ENCODE measurements around the gene CRIM1.

Gene CRIM1

DNA sequence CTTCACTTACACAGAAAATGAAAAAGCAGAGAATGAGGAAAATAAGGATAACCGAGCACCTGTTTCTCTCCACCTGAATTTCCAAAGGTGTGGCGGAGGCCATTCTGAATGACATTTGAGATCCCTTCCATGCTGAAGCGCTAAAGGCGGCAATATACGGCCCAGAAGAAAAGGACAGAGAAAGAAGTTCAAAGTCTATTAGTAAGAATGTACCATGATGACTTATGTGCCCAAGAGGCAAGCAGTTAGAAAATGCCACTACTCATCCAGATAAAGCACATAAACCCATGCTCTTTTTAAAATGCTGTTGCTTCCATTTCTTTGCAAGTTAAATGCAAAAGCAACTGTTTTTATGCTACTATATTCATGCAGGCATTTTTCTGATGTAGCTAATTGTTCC is 205.1 kb downstream of the CRIM1 start:
- Histone ChIP-seq H3K36me3 (ENCODE audit: control insufficient read depth in 5 of 5, insufficient read depth in 5 of 5, low read length in 5 of 5) (peaks cover 8 to 12% (median 8%) of the 10 kb centered on the region in 5 donors), H3K4me3 (ENCODE audit: low read depth in 1 of 5, low read length in 5 of 5) (no peak overlapping the region), H3K9me3 (ENCODE audit: control insufficient read depth in 5 of 5, low read length in 5 of 5) (no peaks in the 10 kb centered on the region), H3K27me3 (ENCODE audit: control insufficient read depth in 5 of 5, insufficient read depth in 4 of 5, low read length in 5 of 5) (no peaks in the 10 kb centered on the region), H3K9ac (ENCODE audit: low read length in 5 of 5) (no peak overlapping the region), H3K27ac (ENCODE audit: low read depth, low read length) (peak overlapping the region; percentile 70), H3K4me1 (ENCODE audit: control insufficient read depth in 5 of 5, insufficient read depth in 5 of 5, low read length in 5 of 5) (peaks cover 4 to 38% (median 32%) of the 10 kb centered on the region in 5 donors)

DNA sequence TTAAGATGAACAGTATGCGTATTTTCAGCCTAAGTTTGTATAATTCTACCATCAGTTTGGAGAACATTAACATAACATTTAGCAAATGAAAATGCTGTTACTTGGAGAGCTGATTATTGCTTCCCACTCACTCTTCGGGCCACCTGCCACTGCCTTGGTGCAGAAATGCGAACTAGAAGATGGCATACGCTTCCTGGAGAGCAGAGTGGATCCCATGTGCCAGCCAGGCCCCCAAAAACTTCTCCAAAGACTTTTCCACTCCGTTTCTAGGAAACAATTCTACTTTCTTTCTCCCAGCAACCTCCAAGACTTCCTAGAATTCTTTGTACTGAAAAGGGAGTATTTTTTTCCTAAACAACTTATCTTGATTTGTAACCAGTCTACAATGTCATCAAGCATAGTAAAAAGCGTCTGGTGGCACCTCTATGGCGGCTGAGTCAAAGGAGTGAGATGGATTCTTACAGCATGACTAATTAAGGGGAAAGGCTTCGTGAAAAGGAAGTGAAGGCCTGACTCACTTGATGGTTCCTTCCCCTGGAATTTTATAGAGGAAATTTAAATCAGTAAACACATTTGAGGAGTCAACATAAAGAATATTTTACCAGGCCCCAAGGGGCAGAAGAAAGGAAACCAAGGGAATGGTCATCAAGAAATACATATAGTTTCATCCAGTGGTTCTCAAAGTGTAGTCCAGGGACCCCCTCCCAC is 205.8 kb downstream of the CRIM1 start:
- Histone ChIP-seq H3K4me3 (ENCODE audit: low read depth in 1 of 5, low read length in 5 of 5) (no peak overlapping the region), H3K27ac (ENCODE audit: low read depth, low read length) (peak overlapping the region; percentile 70), H3K9ac (ENCODE audit: low read length in 5 of 5) (peak overlapping the region in 2 of 5 donors; percentile 27 to 47), H3K9me3 (ENCODE audit: control insufficient read depth in 5 of 5, low read length in 5 of 5) (no peaks in the 10 kb centered on the region), H3K27me3 (ENCODE audit: control insufficient read depth in 5 of 5, insufficient read depth in 4 of 5, low read length in 5 of 5) (no peaks in the 10 kb centered on the region), H3K4me1 (ENCODE audit: control insufficient read depth in 5 of 5, insufficient read depth in 5 of 5, low read length in 5 of 5) (peaks cover 4 to 38% (median 32%) of the 10 kb centered on the region in 5 donors), H3K36me3 (ENCODE audit: control insufficient read depth in 5 of 5, insufficient read depth in 5 of 5, low read length in 5 of 5) (peaks cover 6 to 16% (median 10%) of the 10 kb centered on the region in 5 donors)

DNA sequence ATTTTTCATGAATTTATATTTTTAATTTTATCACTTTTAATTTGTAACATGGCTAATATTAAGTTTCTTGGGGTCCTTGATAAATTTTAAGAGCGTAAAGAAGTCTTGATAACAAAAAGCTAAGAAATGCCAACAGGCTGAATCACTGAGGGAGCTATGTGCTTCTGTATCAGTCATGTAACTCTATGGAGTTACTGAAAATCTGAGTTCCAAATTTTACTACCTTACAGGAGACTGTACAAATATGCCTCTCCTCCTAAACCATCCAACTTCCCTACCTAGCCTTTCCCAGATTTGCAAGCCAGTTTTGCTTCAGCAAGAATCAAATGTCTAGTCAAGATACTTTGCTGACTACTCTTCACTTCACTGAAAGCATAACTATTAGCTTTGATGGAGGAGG is 206.7 kb downstream of the CRIM1 start:
- H3K36me3 ChIP-seq (ENCODE audit: control insufficient read depth in 5 of 5, insufficient read depth in 5 of 5, low read length in 5 of 5) = peaks cover 10 to 24% (median 13%) of the 10 kb centered on the region in 5 donors
- H3K9ac ChIP-seq (ENCODE audit: low read length in 5 of 5) = no peak overlapping the region
- H3K27ac ChIP-seq (ENCODE audit: low read depth, low read length) = peak overlapping the region; percentile 70

DNA sequence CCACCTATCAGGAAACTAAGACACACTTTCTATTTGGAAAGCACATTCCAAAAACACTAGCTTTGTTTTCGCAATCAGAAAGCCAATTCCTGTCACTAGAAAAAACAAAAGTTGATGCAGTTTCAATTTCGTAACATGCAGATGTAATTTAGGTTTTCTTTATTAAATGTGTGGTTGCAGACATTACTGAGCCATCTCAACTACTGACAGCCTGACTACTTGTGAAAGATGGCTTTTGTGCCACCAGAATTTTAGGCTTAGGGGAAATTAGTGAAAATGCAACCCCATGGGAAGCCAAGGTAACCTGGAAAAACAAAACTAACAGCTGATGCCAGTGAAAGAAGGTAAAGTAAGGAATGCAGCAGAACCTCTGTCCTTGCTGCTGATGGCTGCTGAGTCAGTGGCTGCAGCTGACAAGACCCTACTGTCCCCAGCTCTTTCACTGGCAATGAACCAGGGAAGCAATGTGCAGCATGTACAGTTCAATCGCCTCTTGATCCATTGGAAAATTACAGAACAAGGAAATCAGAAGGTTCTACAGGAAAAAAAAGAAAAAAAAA is 207.5 kb downstream of the CRIM1 start:
- H3K27me3 ChIP-seq (ENCODE audit: control insufficient read depth in 5 of 5, insufficient read depth in 4 of 5, low read length in 5 of 5) = no peaks in the 10 kb centered on the region
- H3K9me3 ChIP-seq (ENCODE audit: control insufficient read depth in 5 of 5, low read length in 5 of 5) = no peaks in the 10 kb centered on the region
- H3K36me3 ChIP-seq (ENCODE audit: control insufficient read depth in 5 of 5, insufficient read depth in 5 of 5, low read length in 5 of 5) = peaks cover 10 to 24% (median 13%) of the 10 kb centered on the region in 5 donors
- H3K9ac ChIP-seq (ENCODE audit: low read length in 5 of 5) = no peak overlapping the region
- H3K4me3 ChIP-seq (ENCODE audit: low read depth in 1 of 5, low read length in 5 of 5) = peak overlapping the region in 1 of 5 donors; percentile 25
- H3K27ac ChIP-seq (ENCODE audit: low read depth, low read length) = peak overlapping the region; percentile 70
- H3K4me1 ChIP-seq (ENCODE audit: control insufficient read depth in 5 of 5, insufficient read depth in 5 of 5, low read length in 5 of 5) = peaks cover 4 to 38% (median 32%) of the 10 kb centered on the region in 5 donors

More for the DNA sequence above, 206.7 kb downstream of the CRIM1 start:
- Histone ChIP-seq H3K27me3 (ENCODE audit: control insufficient read depth in 5 of 5, insufficient read depth in 4 of 5, low read length in 5 of 5) (no peaks in the 10 kb centered on the region), H3K4me3 (ENCODE audit: low read depth in 1 of 5, low read length in 5 of 5) (no peak overlapping the region), H3K4me1 (ENCODE audit: control insufficient read depth in 5 of 5, insufficient read depth in 5 of 5, low read length in 5 of 5) (peaks cover 4 to 38% (median 32%) of the 10 kb centered on the region in 5 donors), H3K9me3 (ENCODE audit: control insufficient read depth in 5 of 5, low read length in 5 of 5) (no peaks in the 10 kb centered on the region)

DNA sequence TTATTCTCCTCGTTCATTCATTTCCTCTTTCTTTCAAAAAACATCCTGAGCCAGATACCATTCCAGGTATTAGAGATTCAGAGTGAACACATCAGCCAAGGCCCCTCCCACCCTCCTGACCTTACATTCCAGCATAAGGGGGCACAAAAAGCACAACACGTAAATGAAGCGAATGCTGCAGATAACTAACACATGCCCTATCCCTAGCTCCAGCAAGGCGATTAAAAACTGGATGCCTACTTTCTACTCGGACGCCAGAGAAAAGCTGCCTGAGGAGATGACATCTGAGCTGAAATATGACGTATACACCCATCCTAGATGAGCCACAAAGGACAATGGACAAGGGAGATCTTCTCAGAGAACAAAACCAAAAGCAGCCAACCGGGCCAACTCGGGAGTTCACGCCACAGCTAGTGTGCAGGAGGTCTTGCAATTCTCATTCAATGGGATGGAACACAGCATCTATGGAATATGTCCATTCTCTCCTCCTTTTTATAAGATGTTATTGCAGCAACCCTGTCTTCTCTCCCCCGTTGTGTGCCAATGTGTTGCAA is 208.9 kb downstream of the CRIM1 start:
- no peak overlapping the region for H3K9ac ChIP-seq (ENCODE audit: low read length in 5 of 5)
- H3K4me3 ChIP-seq (ENCODE audit: low read depth in 1 of 5, low read length in 5 of 5) = no peak overlapping the region
- no peak overlapping the region for H3K27ac ChIP-seq (ENCODE audit: low read depth, low read length)
- peaks cover 8 to 22% (median 11%) of the 10 kb centered on the region in 5 donors for H3K36me3 ChIP-seq (ENCODE audit: control insufficient read depth in 5 of 5, insufficient read depth in 5 of 5, low read length in 5 of 5)
- peaks cover 4 to 43% (median 32%) of the 10 kb centered on the region in 5 donors for H3K4me1 ChIP-seq (ENCODE audit: control insufficient read depth in 5 of 5, insufficient read depth in 5 of 5, low read length in 5 of 5)
- no peaks in the 10 kb centered on the region for H3K9me3 ChIP-seq (ENCODE audit: control insufficient read depth in 5 of 5, low read length in 5 of 5)
- no peaks in the 10 kb centered on the region for H3K27me3 ChIP-seq (ENCODE audit: control insufficient read depth in 5 of 5, insufficient read depth in 4 of 5, low read length in 5 of 5)

DNA sequence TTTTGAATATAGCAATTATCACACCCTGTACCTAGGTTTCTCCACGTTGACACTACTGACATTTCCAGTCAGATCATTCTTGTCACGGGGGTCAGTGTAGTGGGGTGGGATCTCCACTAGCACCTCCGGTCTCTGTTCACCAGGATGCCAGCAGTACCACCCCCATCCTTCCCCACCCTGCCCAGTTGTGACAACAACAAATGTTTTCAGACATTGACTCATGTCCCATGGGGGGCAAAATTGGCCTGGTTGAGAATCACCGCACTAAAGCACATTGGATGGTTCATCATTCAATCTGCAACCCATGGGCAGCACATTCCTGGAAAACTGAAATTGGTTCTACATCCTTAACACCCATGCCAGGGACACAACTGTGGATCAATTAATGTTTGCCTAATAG is 210.1 kb downstream of the CRIM1 start:
- Histone ChIP-seq H3K9ac (ENCODE audit: low read length in 5 of 5) (no peak overlapping the region), H3K9me3 (ENCODE audit: control insufficient read depth in 5 of 5, low read length in 5 of 5) (no peaks in the 10 kb centered on the region), H3K4me1 (ENCODE audit: control insufficient read depth in 5 of 5, insufficient read depth in 5 of 5, low read length in 5 of 5) (peaks cover 4 to 41% (median 32%) of the 10 kb centered on the region in 5 donors), H3K36me3 (ENCODE audit: control insufficient read depth in 5 of 5, insufficient read depth in 5 of 5, low read length in 5 of 5) (peaks cover 7 to 19% (median 10%) of the 10 kb centered on the region in 5 donors), H3K4me3 (ENCODE audit: low read depth in 1 of 5, low read length in 5 of 5) (no peak overlapping the region), H3K27me3 (ENCODE audit: control insufficient read depth in 5 of 5, insufficient read depth in 4 of 5, low read length in 5 of 5) (no peaks in the 10 kb centered on the region), H3K27ac (ENCODE audit: low read depth, low read length) (no peak overlapping the region)

DNA sequence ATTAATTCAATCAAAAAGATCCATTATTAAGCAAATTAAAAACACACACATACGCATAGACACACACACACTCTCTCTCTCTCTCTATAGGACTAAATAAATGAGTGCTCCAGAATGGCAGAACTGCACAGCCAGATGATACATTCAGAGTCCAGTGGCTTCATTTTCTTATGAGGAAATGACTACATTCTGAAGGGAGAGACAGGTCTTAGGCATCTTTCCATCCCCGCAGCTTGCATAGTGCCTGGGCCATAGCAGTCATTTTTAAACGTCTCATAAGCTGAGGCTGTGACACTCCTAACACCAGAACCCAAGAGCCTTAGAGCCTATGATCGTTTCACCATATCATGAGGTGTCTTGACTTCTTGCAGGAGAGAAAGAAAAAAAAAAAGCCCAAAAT is 211.3 kb downstream of the CRIM1 start:
- Histone ChIP-seq H3K36me3 (ENCODE audit: control insufficient read depth in 5 of 5, insufficient read depth in 5 of 5, low read length in 5 of 5) (peaks cover 7 to 19% (median 10%) of the 10 kb centered on the region in 5 donors), H3K27me3 (ENCODE audit: control insufficient read depth in 5 of 5, insufficient read depth in 4 of 5, low read length in 5 of 5) (no peaks in the 10 kb centered on the region), H3K4me1 (ENCODE audit: control insufficient read depth in 5 of 5, insufficient read depth in 5 of 5, low read length in 5 of 5) (peaks cover 4 to 29% (median 25%) of the 10 kb centered on the region in 5 donors), H3K27ac (ENCODE audit: low read depth, low read length) (no peak overlapping the region), H3K9ac (ENCODE audit: low read length in 5 of 5) (no peak overlapping the region), H3K9me3 (ENCODE audit: control insufficient read depth in 5 of 5, low read length in 5 of 5) (no peaks in the 10 kb centered on the region), H3K4me3 (ENCODE audit: low read depth in 1 of 5, low read length in 5 of 5) (no peak overlapping the region)

DNA sequence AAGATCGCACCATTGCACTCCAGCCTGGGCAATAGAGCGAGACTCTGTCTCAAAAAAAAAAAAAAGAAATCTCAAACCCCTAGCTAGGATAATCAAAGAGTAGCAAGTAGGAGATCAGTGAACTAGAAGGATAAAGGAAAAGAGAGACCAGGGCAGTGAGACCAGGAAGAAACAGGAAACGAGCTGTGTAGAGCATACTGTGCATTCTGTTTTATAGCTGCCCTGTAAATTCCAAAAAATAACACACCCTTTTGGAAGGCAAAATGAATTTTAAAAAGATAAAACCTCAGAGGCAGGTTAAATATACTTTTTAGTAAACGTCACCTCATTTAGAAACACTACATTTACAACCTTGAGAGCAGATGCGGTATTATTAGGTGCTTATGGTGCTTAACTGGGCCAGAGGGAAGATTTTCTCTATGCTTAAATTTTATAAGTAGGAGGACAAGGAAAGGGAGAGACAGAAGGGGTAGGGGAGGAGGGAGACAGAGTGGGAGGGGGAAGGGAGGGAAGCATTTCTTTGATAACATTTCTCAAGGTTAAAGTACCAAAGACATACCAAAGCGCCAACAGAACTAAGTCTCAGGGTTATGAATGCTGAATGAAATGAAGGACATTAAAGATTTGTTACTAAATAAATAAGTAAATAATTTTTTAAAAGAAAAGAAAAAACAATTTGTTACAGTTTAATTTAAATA is 212.3 kb downstream of the CRIM1 start:
- Histone ChIP-seq H3K27ac (ENCODE audit: low read depth, low read length) (peak overlapping the region; percentile 45), H3K36me3 (ENCODE audit: control insufficient read depth in 5 of 5, insufficient read depth in 5 of 5, low read length in 5 of 5) (peaks cover 7 to 19% (median 13%) of the 10 kb centered on the region in 5 donors), H3K4me3 (ENCODE audit: low read depth in 1 of 5, low read length in 5 of 5) (no peak overlapping the region), H3K27me3 (ENCODE audit: control insufficient read depth in 5 of 5, insufficient read depth in 4 of 5, low read length in 5 of 5) (no peaks in the 10 kb centered on the region), H3K9me3 (ENCODE audit: control insufficient read depth in 5 of 5, low read length in 5 of 5) (no peaks in the 10 kb centered on the region), H3K4me1 (ENCODE audit: control insufficient read depth in 5 of 5, insufficient read depth in 5 of 5, low read length in 5 of 5) (peaks cover 3 to 19% (median 19%) of the 10 kb centered on the region in 5 donors), H3K9ac (ENCODE audit: low read length in 5 of 5) (no peak overlapping the region)

DNA sequence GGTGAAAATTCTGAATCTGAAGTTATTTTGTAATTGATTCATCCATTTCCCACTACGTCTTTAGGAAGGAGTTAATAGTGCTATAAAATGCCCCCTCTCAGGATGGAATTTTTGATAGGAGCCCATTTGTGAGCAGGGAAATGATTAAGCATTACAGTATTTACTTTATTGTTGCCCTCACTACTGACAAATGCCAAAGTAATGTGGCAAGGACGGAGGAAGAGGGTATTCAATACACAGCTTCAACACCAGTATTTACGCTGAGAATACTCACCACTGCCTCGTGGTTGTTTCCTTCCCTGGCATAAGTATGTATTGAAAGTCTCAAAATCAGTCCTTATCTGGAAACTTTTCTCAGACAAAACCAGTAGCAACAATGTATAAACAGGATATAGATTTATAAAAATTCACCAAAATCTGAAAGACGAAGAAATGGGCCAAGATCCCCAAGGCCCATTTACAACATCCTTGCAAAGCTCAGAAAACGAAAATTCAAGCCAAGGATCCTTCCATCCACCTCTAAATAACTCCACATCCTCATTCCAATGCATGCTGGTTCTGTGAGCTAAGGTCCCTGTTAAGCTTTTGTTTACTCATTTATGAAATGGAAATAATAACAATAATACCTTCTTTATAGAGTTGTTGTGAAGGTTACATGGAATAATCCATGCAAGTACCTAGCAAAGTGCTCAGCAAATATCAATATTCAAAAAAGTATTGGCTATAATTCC is 213.1 kb downstream of the CRIM1 start:
- H3K9me3 ChIP-seq (ENCODE audit: control insufficient read depth in 5 of 5, low read length in 5 of 5) = no peaks in the 10 kb centered on the region
- no peak overlapping the region for H3K4me3 ChIP-seq (ENCODE audit: low read depth in 1 of 5, low read length in 5 of 5)
- peak overlapping the region; percentile 45 for H3K27ac ChIP-seq (ENCODE audit: low read depth, low read length)
- peaks cover 10 to 21% (median 17%) of the 10 kb centered on the region in 5 donors for H3K36me3 ChIP-seq (ENCODE audit: control insufficient read depth in 5 of 5, insufficient read depth in 5 of 5, low read length in 5 of 5)
- no peak overlapping the region for H3K9ac ChIP-seq (ENCODE audit: low read length in 5 of 5)
- H3K27me3 ChIP-seq (ENCODE audit: control insufficient read depth in 5 of 5, insufficient read depth in 4 of 5, low read length in 5 of 5) = no peaks in the 10 kb centered on the region
- H3K4me1 ChIP-seq (ENCODE audit: control insufficient read depth in 5 of 5, insufficient read depth in 5 of 5, low read length in 5 of 5) = peaks cover 0 to 11% (median 11%) of the 10 kb centered on the region in 5 donors

Data from subcutaneous abdominal adipose tissue (tissue), 5 donors.